ENCODE measurements around the gene ENOX1. TPM values are rescaled to one million over a fixed set of nuclear protein-coding genes. Genes with fewer than 3 reads are reported as not detected.

Gene ENOX1
- polyA plus RNA-seq, 3 donors = 0.04 TPM; not detected in 2

GRCh38 chr13:43331672-43332071 is 455.1 kb downstream of the ENOX1 start:
- Histone ChIP-seq H3K4me2 (replicated peaks; ENCODE audit: extremely low read depth, low read length, poor library complexity, severe bottlenecking) (no peak overlapping the region), H2AFZ (ENCODE audit: insufficient read depth, low read depth, low read length, poor library complexity, severe bottlenecking) (no peak overlapping the region), H3K4me1 (ENCODE audit: control insufficient read depth in 1 of 2, insufficient read depth in 2 of 2, low read length in 2 of 2) (no peaks in the 10 kb centered on the region), H3K27ac (ENCODE audit: low read depth in 1 of 2, low read length in 2 of 2) (no peak overlapping the region), H3K79me2 (ENCODE audit: insufficient read depth, low read length) (no peaks in the 10 kb centered on the region), H3K9ac (ENCODE audit: insufficient read depth, low read length, poor library complexity, severe bottlenecking) (no peak overlapping the region), H4K20me1 (ENCODE audit: insufficient read depth, low read length) (no peaks in the 10 kb centered on the region), H3K27me3 (ENCODE audit: control insufficient read depth in 2 of 2, insufficient read depth in 2 of 2, low read length in 2 of 2) (no peaks in the 10 kb centered on the region), H3K4me3 (replicated peaks in 1 of 3; ENCODE audit: low read depth in 2 of 3, low read length in 3 of 3) (no peak overlapping the region), H3K9me3 (replicated peaks in 1 of 2; ENCODE audit: control insufficient read depth in 1 of 2, insufficient read depth in 1 of 2, low read length in 2 of 2) (no peaks in the 10 kb centered on the region), H3K36me3 (replicated peaks in 1 of 2; ENCODE audit: control insufficient read depth in 1 of 2, insufficient read depth in 2 of 2, low read length in 2 of 2) (no peaks in the 10 kb centered on the region)
- DNase-seq = no peak
- Mint-ChIP-seq H3K27ac (no peak overlapping the region), H3K9me3 (no peaks in the 10 kb centered on the region), H3K4me3 (no peak overlapping the region), H3K36me3 (no peaks in the 10 kb centered on the region), H3K4me1 (no peaks in the 10 kb centered on the region), H3K27me3 (ENCODE audit: low read depth in 3 of 3) (peaks cover 0 to 4% (median 2%) of the 10 kb centered on the region in 3 donors)
- no peak for TF ChIP-seq CTCF (IDR thresholded peaks at IDR 0.05)
- intact Hi-C loops (cut with micrococcal nuclease) = no loop called here
- 79% methylated on average over 4 of the region's 6 CpGs for whole genome bisulfite sequencing (ENCODE audit: insufficient coverage)

GRCh38 chr13:43329702-43330101 is 457.1 kb downstream of the ENOX1 start:
- no peaks in the 10 kb centered on the region for H3K9me3 ChIP-seq (replicated peaks in 1 of 2; ENCODE audit: control insufficient read depth in 1 of 2, insufficient read depth in 1 of 2, low read length in 2 of 2)
- Mint-ChIP-seq H3K27ac (no peak overlapping the region), H3K4me3 (no peak overlapping the region), H3K9me3 (no peaks in the 10 kb centered on the region), H3K36me3 (no peaks in the 10 kb centered on the region), H3K27me3 (ENCODE audit: low read depth in 3 of 3) (peaks cover 0 to 2% (median 0%) of the 10 kb centered on the region in 3 donors), H3K4me1 (no peaks in the 10 kb centered on the region)
- no peaks in the 10 kb centered on the region for H3K79me2 ChIP-seq (ENCODE audit: insufficient read depth, low read length)
- no peak overlapping the region for H3K4me3 ChIP-seq (replicated peaks in 1 of 3; ENCODE audit: low read depth in 2 of 3, low read length in 3 of 3)
- no peaks in the 10 kb centered on the region for H3K4me1 ChIP-seq (ENCODE audit: control insufficient read depth in 1 of 2, insufficient read depth in 2 of 2, low read length in 2 of 2)
- H2AFZ ChIP-seq (ENCODE audit: insufficient read depth, low read depth, low read length, poor library complexity, severe bottlenecking) = no peak overlapping the region
- no peak overlapping the region for H3K27ac ChIP-seq (ENCODE audit: low read depth in 1 of 2, low read length in 2 of 2)
- H3K9ac ChIP-seq (ENCODE audit: insufficient read depth, low read length, poor library complexity, severe bottlenecking) = no peak overlapping the region
- H3K4me2 ChIP-seq (replicated peaks; ENCODE audit: extremely low read depth, low read length, poor library complexity, severe bottlenecking) = no peak overlapping the region
- DNase-seq = no peak
- TF ChIP-seq CTCF (IDR thresholded peaks at IDR 0.05) = no peak
- no peaks in the 10 kb centered on the region for H3K36me3 ChIP-seq (replicated peaks in 1 of 2; ENCODE audit: control insufficient read depth in 1 of 2, insufficient read depth in 2 of 2, low read length in 2 of 2)
- H4K20me1 ChIP-seq (ENCODE audit: insufficient read depth, low read length) = no peaks in the 10 kb centered on the region
- H3K27me3 ChIP-seq (ENCODE audit: control insufficient read depth in 2 of 2, insufficient read depth in 2 of 2, low read length in 2 of 2) = no peaks in the 10 kb centered on the region
- 90% methylated on average over 1 of the region's 2 CpGs for WGBS (ENCODE audit: insufficient coverage)
- intact Hi-C loops (cut with micrococcal nuclease) = no loop called here
